ENCODE results near the gene DPH7. TPM values are rescaled to one million over a fixed set of nuclear protein-coding genes. Genes with fewer than 3 reads are reported as not detected.
"Not testable (repeated sequence)": the region's sequence is repeated elsewhere in the genome, so short reads cannot be mapped to it uniquely, and the experiment has no call there.

DPH7 gene
- polyA plus RNA-seq (2013), result 19.3 and 20.3 TPM in 2 replicates

- H3K79me1 ChIP-seq (ENCODE audit: low read length), result peaks cover 4% of the 10 kb centered on the region
- peak within 1 kb of the TSS; percentile 99 for H2AFZ ChIP-seq (ENCODE audit: insufficient read depth, low read length, poor library complexity)
- peaks cover 6% of the 10 kb centered on the region for H3K79me2 ChIP-seq (ENCODE audit: control insufficient read depth, insufficient read depth, low read length, poor library complexity)
- H2AK5ac ChIP-seq (ENCODE audit: low read length), result peak within 1 kb of the TSS; percentile 78
- H3K9me3 ChIP-seq (ENCODE audit: insufficient read depth, low read depth, low read length), result no peaks in the 10 kb centered on the region
- H4K8ac ChIP-seq (ENCODE audit: low read depth, low read length), result peak within 1 kb of the TSS; percentile 98
- H3K14ac ChIP-seq (ENCODE audit: low read length), result peak within 1 kb of the TSS; percentile 86
- H3K4me3 ChIP-seq (ENCODE audit: low read depth, low read length), result peak within 1 kb of the TSS; percentile 99
- peaks cover 47 to 53% of the 10 kb centered on the region in 2 experiments for H3K36me3 ChIP-seq (ENCODE audit: control insufficient read depth in 1 of 2, insufficient read depth in 2 of 2, low read length in 2 of 2)
- H2BK120ac ChIP-seq (ENCODE audit: insufficient read depth, low read length, poor library complexity), result peak within 1 kb of the TSS; percentile 85
- H3K9ac ChIP-seq (ENCODE audit: low read length), result peak within 1 kb of the TSS; percentile 93
- H3K27ac ChIP-seq (ENCODE audit: low read depth, low read length), result peak within 1 kb of the TSS; percentile 81
- no peaks in the 10 kb centered on the region for H3K27me3 ChIP-seq (ENCODE audit: insufficient read depth, low read length)
- H4K91ac ChIP-seq (ENCODE audit: low read depth, low read length), result peak within 1 kb of the TSS; percentile 86
- peak within 1 kb of the TSS; percentile 53 for H3K4ac ChIP-seq (ENCODE audit: low read depth, low read length)
- peak; percentile 94 to 99 for DNase-seq
- H3K4me2 ChIP-seq (ENCODE audit: low read length), result peak within 1 kb of the TSS; percentile 60
- WGBS (ENCODE audit: extremely low coverage, insufficient coverage, insufficient read length), result no CpG with 5 or more reads among the region's 82 CpGs
- peak within 1 kb of the TSS; percentile 91 for H4K12ac ChIP-seq (ENCODE audit: low read depth, low read length)
- H3K4me1 ChIP-seq (ENCODE audit: control insufficient read depth in 1 of 2, insufficient read depth in 2 of 2, low read length in 2 of 2), result peaks cover 9 to 11% of the 10 kb centered on the region in 2 experiments
- no peak within 1 kb of the TSS for H2BK5ac ChIP-seq (ENCODE audit: low read depth, low read length, poor library complexity)
- no peak within 1 kb of the TSS for H3K23ac ChIP-seq (ENCODE audit: low read length)
- H3K18ac ChIP-seq (ENCODE audit: low read length), result peak within 1 kb of the TSS; percentile 89
- no peak within 1 kb of the TSS for H2BK12ac ChIP-seq (ENCODE audit: low read length)
Observed at GRCh38 chr9:137578518-137579258, at the start of gene DPH7. Gene DPH7, minus strand, starts transcription at chr9:137578925. Its CDS starts 148 bp downstream, at chr9:137578777.

GRCh38 chr9:137627406-137627805 lies 48.7 kb upstream of the DPH7 start:
- not testable (repeated sequence) for H3K79me1 ChIP-seq (ENCODE audit: low read length); H3K36me3 ChIP-seq (ENCODE audit: control insufficient read depth in 1 of 2, insufficient read depth in 2 of 2, low read length in 2 of 2); H2AFZ ChIP-seq (ENCODE audit: insufficient read depth, low read length, poor library complexity); H3K14ac ChIP-seq (ENCODE audit: low read length); H2BK12ac ChIP-seq (ENCODE audit: low read length); H2BK120ac ChIP-seq (ENCODE audit: insufficient read depth, low read length, poor library complexity); H3K4me3 ChIP-seq (ENCODE audit: low read depth, low read length); H3K4me2 ChIP-seq (ENCODE audit: low read length); H3K9ac ChIP-seq (ENCODE audit: low read length); H4K91ac ChIP-seq (ENCODE audit: low read depth, low read length); H3K9me3 ChIP-seq (ENCODE audit: insufficient read depth, low read depth, low read length); H4K8ac ChIP-seq (ENCODE audit: low read depth, low read length); H3K27me3 ChIP-seq (ENCODE audit: insufficient read depth, low read length); H2AK5ac ChIP-seq (ENCODE audit: low read length); DNase-seq; H3K18ac ChIP-seq (ENCODE audit: low read length); H3K27ac ChIP-seq (ENCODE audit: low read depth, low read length); H4K12ac ChIP-seq (ENCODE audit: low read depth, low read length); H3K4me1 ChIP-seq (ENCODE audit: control insufficient read depth in 1 of 2, insufficient read depth in 2 of 2, low read length in 2 of 2); H3K23ac ChIP-seq (ENCODE audit: low read length); H2BK5ac ChIP-seq (ENCODE audit: low read depth, low read length, poor library complexity)
- no CpG with 5 or more reads among the region's 14 CpGs for WGBS (ENCODE audit: extremely low coverage, insufficient coverage, insufficient read length)
- peak overlapping the region; percentile 80 for H3K4ac ChIP-seq (ENCODE audit: low read depth, low read length)
- H3K79me2 ChIP-seq (ENCODE audit: control insufficient read depth, insufficient read depth, low read length, poor library complexity), result peaks cover 24% of the 10 kb centered on the region

GRCh38 chr9:137626464-137626863 lies 47.7 kb upstream of the DPH7 start:
- Histone ChIP-seq H2AFZ (ENCODE audit: insufficient read depth, low read length, poor library complexity) (no peak overlapping the region), H3K4ac (ENCODE audit: low read depth, low read length) (peak overlapping the region; percentile 95), H3K9ac (ENCODE audit: low read length) (no peak overlapping the region), H3K23ac (ENCODE audit: low read length) (no peak overlapping the region), H3K9me3 (ENCODE audit: insufficient read depth, low read depth, low read length) (no peaks in the 10 kb centered on the region), H2BK5ac (ENCODE audit: low read depth, low read length, poor library complexity) (no peak overlapping the region), H3K79me1 (ENCODE audit: low read length) (no peaks in the 10 kb centered on the region), H4K91ac (ENCODE audit: low read depth, low read length) (no peak overlapping the region), H3K36me3 (ENCODE audit: control insufficient read depth in 1 of 2, insufficient read depth in 2 of 2, low read length in 2 of 2) (no peaks in the 10 kb centered on the region), H4K8ac (ENCODE audit: low read depth, low read length) (no peak overlapping the region), H3K4me1 (ENCODE audit: control insufficient read depth in 1 of 2, insufficient read depth in 2 of 2, low read length in 2 of 2) (peaks cover 2 to 4% of the 10 kb centered on the region in 2 experiments), H2BK120ac (ENCODE audit: insufficient read depth, low read length, poor library complexity) (no peak overlapping the region), H3K4me2 (ENCODE audit: low read length) (no peak overlapping the region), H4K12ac (ENCODE audit: low read depth, low read length) (no peak overlapping the region), H2BK12ac (ENCODE audit: low read length) (no peak overlapping the region), H3K4me3 (ENCODE audit: low read depth, low read length) (no peak overlapping the region), H2AK5ac (ENCODE audit: low read length) (no peak overlapping the region), H3K18ac (ENCODE audit: low read length) (no peak overlapping the region), H3K79me2 (ENCODE audit: control insufficient read depth, insufficient read depth, low read length, poor library complexity) (peaks cover 24% of the 10 kb centered on the region), H3K27ac (ENCODE audit: low read depth, low read length) (no peak overlapping the region), H3K14ac (ENCODE audit: low read length) (no peak overlapping the region), H3K27me3 (ENCODE audit: insufficient read depth, low read length) (no peaks in the 10 kb centered on the region)
- WGBS (ENCODE audit: extremely low coverage, insufficient coverage, insufficient read length), result no CpG with 5 or more reads among the region's 4 CpGs
- DNase-seq, result no peak

GRCh38 chr9:137622211-137622610 lies 43.5 kb upstream of the DPH7 start:
- H3K27ac ChIP-seq (ENCODE audit: low read depth, low read length); H3K18ac ChIP-seq (ENCODE audit: low read length); H2AFZ ChIP-seq (ENCODE audit: insufficient read depth, low read length, poor library complexity); H2BK5ac ChIP-seq (ENCODE audit: low read depth, low read length, poor library complexity); H3K4me3 ChIP-seq (ENCODE audit: low read depth, low read length); H3K36me3 ChIP-seq (ENCODE audit: control insufficient read depth in 1 of 2, insufficient read depth in 2 of 2, low read length in 2 of 2); H2BK120ac ChIP-seq (ENCODE audit: insufficient read depth, low read length, poor library complexity); H3K14ac ChIP-seq (ENCODE audit: low read length); H2BK12ac ChIP-seq (ENCODE audit: low read length); H3K27me3 ChIP-seq (ENCODE audit: insufficient read depth, low read length); H3K79me1 ChIP-seq (ENCODE audit: low read length); DNase-seq; H3K9ac ChIP-seq (ENCODE audit: low read length); H4K8ac ChIP-seq (ENCODE audit: low read depth, low read length); H3K4me1 ChIP-seq (ENCODE audit: control insufficient read depth in 1 of 2, insufficient read depth in 2 of 2, low read length in 2 of 2); H3K9me3 ChIP-seq (ENCODE audit: insufficient read depth, low read depth, low read length); H4K12ac ChIP-seq (ENCODE audit: low read depth, low read length); H2AK5ac ChIP-seq (ENCODE audit: low read length); H3K4me2 ChIP-seq (ENCODE audit: low read length); H3K23ac ChIP-seq (ENCODE audit: low read length); H4K91ac ChIP-seq (ENCODE audit: low read depth, low read length): not testable (repeated sequence)
- Histone ChIP-seq H3K4ac (ENCODE audit: low read depth, low read length) (peak overlapping the region; percentile 91), H3K79me2 (ENCODE audit: control insufficient read depth, insufficient read depth, low read length, poor library complexity) (peaks cover 24% of the 10 kb centered on the region)
- WGBS (ENCODE audit: extremely low coverage, insufficient coverage, insufficient read length), result no CpG with 5 or more reads among the region's 8 CpGs
